Measurements from ENCODE around the gene FOXG1.
A peak's percentile ranks its signal among the peaks of the same experiment; 100 is the strongest.

Gene FOXG1

DNA sequence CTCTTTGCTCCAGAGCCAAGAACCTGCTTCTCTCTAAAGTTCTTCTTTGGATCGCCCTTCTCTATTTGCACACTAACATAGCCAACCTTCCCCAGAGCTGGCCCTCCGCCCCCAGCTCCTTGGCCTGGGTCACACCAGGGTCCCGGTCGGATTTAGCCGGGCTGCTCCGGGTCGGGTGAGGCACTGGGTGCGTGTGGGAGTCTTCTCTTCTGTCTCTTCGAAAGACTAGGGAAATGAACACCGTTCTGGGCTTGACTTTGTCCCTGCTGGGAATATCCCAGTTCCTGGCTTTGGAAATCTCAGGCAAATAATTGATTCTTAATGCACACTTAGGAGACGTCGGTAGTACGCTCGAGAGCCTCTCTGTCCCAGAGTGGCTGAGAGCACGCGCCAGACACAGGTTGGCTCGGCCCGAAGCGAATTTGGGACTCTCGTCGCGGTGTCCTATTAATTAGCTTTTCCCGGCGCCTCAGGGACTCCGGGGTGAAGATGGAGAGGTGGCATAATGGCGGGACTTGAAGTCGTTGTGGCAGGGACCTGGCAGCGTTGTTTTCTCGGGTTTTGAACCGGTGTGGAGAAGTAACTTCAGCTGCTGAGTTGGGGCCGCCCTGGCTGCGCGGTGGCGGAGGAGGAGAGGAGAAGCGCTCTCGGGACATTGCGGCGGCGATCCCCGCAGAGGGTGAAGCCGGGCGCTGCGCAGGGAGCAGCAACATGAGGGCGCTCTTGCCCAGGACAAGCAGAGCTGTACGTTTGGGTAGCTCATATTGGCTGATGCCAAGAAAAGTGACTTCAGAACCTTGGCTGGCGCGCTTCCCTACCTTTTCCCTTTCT lies 7.5 kb downstream of the FOXG1 start:
- H3K27ac ChIP-seq: no peak overlapping the region
- no peak overlapping the region for H3K4me3 ChIP-seq

DNA sequence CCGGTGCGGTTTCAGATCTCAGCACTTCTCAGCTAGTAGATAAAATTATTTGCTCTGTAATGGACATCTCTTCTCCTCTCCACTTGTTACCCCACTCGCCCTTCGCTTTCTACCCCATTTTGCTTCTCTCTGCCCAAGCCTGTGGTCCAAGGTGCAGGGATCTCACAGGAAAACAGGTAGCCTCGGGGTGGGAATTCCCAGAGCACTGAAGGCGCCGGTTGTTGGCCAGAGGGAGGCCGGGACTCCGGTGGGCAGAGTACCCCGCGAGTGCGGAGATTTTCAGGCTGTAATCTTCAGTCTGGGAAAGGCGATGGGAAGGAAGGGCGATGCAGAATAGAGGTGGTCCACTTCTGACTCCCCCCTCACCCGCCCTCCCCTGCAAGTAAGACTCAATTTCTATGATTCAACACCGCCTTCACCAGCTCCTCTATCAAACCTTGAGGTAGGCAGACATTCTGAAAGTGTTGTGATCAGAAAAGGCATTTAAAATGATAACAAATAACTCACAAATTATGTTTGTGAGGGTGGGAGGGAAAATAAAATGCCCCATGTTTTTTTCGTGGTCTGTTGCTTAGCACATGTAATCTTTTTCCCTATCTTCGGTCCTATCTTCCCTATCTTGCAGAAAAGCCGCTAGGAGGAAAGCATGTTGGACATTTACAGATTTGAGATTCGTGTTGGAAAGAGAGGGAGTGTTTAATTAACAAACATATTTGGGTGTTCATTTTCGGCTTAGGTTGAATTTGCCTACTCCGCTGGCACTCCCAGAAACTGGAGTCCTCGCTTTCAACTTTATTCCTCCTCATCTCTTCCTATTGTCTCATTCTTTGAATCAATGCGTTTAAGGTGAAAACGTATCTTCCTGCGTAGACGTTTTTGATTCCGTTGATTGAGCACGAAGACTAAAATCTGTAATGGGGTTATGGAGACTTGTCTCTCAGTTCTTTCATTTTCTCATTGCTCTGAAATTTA lies 8.5 kb downstream of the FOXG1 start:
- Histone ChIP-seq H3K4me3 (no peak overlapping the region), H3K27ac (no peak overlapping the region)

DNA sequence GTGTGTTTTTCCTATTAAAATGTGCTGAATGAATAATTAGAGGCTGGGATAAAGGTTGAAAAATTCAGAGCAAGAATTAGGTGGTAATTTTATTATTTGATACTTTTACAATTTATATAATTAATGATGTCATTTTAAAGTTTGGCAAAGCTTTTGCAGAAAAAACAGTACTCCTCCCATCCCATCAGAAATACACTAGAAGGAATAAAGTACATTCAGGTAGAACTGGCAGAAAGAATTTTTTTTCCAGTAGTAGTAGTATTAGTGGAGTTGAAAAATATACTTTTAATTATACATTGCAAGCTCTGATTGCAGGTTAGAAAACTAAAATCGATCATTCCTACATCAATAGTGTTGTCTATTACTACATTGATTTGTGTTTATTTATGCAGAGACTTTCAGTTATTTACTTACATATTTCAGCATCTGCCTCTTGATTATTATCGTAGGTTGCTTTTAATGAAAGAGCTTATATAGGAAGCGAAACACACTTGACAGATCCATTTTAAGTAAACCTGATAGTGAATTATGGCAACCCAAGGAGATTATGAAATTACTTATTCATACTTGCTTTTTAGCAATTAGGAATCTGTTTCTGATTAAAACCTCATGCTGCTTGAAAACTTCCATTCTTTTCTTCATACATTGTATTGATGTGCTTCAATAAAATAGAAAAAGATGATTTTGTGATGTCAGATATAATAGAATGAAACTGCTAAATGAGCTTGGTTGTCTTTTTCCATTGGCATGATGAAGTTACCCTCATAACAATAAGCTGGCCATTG lies 10.1 kb downstream of the FOXG1 start:
- Histone ChIP-seq H3K27ac (no peak overlapping the region), H3K4me3 (no peak overlapping the region)

DNA sequence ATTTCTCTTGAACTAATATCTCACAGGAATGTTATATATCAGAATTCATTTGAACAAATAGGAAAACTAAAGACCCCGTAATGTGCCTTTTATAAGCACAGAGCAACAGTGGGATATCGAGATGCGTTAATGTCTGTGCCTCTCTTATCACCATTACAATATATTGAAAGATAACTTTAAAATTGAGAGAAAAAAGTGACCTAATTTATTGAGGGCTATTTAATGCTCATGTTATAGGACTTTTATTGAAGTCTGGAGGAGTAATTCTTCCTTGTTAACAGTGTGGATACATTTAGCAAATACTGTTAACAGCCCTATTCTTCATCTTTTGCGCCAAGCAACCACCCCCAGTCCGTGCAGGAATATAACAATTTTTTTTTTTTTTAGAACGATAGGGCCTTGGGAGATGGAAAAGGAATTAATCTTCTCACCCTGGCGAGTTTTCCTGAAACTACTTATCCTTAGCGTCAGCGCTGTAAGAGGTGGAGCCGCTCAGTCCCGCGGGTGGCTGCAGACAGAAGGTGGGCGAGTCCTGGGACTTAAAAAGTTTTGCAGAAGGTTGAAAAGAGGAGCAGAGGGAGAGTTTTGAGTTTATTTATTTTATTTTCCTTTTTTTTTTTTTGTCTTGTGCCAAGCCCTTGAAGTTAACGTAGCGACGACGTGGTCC lies 11.0 kb downstream of the FOXG1 start:
- Histone ChIP-seq H3K27ac (no peak overlapping the region), H3K4me3 (no peak overlapping the region)

DNA sequence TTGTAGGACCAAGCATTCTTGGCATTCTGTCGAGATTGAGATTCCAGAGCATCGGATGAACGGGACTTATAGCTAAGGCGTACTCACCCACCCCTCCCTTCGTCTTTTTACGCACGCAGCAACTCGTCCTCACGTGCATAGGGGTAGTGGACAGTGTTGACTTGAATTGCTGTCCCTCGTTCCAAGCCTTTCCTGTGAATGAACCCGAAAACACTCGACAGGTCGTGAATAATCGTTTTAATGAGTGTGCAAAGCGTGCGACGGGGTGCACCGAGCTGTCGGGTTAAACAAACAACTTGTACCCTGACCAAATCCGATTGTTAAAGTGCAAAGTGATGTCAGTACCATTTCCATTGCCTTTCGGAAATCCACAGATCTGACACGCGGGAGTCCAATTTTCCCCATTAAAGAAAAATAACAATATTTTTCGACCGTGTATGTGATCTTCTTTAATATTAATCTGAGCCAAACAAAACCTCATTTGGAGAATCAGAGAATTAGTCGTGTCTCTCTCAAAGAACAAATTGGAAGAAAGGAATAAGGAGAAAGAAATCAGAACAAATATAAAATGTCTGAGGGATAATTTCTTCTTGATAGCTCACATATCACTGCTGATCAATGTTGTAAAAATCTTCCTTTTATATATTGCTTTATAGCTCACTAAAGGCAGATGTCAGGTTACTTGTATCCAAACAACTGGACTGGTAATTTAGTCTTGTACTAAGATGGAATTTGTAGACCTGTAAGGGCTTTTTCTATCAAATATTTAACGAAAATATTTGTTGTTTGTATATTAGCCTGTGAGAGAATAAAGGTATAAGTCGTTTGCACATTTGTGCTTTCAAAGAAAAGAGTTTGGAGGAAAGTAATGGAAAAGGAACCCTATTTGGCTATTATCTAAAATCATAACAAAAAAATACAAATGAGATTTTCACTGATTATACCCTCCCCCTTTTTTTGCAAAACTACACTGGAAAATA lies 11.8 kb downstream of the FOXG1 start:
- Histone ChIP-seq H3K4me3 (no peak overlapping the region), H3K27ac (no peak overlapping the region)

DNA sequence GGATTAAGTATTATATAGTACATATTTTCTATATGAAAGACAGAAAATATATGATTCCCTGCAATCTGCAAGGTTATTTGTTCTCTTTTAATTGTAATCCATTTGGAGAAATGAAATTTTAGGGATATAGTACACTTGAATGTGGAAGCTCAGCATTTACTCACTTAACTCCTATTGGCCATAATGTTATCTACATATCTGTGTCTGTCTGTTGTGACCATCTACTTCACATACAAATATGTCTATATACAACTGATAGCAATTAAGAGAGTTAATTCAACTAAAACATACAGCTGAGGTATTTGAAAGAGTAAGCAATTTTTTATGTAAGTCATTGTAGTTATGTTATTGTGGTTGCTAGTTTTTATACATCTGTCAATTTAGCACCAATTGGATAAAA lies 12.9 kb downstream of the FOXG1 start:
- H3K4me3 ChIP-seq: no peak overlapping the region
- no peak overlapping the region for H3K27ac ChIP-seq

DNA sequence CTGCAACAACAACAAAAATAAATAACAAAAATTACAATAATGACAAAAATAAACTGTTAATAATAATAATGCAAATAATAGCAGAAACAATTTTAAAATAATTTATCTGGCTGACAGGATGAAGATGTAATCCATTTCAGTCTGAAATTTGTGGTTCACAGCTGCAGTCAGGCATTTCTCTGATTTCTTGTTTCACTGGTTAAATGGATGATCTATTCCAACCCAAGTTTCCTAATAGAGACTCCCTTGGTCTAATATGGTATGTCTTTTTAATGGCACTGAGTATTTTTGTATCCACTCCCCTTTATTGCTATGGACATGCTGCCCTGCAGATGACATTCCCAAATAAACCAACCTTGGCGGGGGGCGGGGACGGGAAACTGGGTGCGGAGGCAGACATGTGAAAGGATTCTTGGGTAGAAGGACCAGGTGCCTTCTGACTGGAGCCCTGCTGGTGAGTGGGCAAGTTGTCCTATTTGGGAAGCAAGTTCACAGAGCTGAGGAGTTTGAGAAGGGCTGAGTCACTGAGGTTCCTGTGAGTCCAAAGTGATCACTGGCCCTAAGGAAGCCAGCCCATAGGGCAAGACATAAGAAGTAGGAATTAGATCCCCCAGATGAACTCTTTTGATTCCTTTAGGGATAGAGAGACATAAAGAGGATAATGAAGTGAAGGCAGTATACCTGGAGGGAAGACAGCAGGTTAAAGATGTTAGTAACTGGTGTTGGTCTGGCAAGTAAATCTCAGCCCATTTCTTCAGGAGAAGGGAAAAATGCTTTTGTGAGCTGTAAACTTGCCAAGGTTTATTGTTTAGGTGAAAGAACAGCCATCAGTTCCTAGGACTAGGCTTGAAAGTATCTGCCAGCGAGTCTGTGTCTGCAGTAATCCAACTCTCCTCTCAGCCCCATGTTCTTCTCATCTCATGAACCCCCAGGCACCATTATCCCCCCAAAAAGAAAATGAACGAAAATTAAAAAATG lies 14.5 kb downstream of the FOXG1 start:
- Histone ChIP-seq H3K27ac (no peak overlapping the region), H3K4me3 (no peak overlapping the region)

DNA sequence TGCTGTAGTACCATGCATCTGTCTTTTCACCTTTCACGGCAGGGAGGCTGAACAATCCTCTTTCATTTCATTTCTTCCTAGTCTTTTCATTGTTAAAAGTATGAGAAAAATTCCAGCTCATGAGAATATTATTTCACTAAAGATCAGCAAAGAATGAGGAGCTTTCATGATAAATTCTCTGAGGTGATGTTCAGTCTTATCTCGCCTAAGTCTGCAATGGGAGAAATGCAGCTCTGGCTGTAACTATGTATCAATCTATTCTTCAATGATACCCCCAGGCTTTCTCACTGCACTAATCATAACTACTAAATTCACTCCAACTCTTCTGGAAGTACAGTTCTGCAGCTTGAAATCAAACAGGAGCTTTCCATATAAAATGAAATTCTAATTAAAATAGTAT lies 15.7 kb downstream of the FOXG1 start:
- Histone ChIP-seq H3K27ac (no peak overlapping the region), H3K4me3 (no peak overlapping the region)

DNA sequence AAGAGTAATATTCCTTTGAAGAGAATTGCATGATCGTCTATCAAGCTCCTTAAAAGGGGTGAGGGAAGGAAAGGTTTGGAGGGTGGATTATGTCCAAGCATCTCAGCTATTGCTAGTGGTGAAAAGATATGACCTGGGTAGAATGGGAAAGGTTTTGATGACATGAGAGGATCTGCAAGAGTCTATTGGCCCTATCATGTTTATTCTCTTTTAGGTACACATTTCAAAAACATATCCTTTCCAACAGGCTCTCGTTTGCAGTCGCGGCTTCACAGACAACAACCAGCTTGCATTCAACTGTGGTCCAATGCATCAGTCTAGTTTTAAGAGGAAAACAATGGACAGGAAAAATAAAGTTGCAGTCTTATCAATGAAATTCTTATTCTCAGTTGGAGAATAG lies 17.1 kb downstream of the FOXG1 start:
- H3K27ac ChIP-seq: no peak overlapping the region
- H3K4me3 ChIP-seq: no peak overlapping the region

DNA sequence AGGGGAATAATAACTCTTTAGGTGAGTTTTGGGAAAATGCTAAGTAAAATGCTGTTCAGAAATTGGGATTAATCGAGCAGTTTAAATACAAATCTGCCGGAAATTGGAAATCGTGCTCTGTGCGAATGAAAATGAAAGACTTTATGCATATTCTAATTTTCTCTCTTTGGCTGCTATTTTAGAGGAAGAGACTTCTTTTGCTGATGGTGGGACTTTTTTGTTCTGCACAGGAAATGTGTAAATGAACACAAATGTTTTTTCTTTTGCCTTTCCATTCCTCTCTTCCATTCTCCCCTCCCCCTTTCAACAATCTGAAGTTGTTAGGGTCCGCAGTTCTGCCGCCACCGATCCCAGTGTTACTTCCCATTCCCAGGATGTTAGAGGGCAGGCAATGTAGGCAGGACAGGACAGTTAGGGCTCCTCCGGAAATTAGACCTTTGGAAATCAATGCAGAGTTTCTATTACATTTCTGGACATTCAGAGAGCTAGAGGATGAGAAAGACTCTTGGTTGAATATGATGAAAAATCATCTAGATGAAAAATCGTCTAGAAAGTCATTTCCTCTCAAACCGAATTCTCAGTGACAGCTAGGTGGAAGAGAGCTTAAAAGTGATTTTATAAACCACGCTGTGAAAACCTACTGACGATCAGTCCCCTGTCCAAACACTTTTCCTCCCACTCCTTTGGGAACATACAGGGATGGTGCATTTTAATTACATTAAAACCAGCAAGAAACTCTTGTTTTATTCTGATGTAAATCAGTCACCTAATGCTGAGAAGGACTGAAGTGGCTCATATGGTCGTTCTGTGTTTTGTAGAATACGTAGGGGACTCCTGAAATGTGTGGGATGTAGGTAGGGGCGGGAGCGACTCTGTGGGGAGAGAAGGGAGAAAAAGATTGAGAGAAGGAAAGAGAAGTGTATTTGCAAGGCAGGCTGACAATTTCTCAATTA lies 17.8 kb downstream of the FOXG1 start:
- no peak overlapping the region for H3K4me3 ChIP-seq
- no peak overlapping the region for H3K27ac ChIP-seq

DNA sequence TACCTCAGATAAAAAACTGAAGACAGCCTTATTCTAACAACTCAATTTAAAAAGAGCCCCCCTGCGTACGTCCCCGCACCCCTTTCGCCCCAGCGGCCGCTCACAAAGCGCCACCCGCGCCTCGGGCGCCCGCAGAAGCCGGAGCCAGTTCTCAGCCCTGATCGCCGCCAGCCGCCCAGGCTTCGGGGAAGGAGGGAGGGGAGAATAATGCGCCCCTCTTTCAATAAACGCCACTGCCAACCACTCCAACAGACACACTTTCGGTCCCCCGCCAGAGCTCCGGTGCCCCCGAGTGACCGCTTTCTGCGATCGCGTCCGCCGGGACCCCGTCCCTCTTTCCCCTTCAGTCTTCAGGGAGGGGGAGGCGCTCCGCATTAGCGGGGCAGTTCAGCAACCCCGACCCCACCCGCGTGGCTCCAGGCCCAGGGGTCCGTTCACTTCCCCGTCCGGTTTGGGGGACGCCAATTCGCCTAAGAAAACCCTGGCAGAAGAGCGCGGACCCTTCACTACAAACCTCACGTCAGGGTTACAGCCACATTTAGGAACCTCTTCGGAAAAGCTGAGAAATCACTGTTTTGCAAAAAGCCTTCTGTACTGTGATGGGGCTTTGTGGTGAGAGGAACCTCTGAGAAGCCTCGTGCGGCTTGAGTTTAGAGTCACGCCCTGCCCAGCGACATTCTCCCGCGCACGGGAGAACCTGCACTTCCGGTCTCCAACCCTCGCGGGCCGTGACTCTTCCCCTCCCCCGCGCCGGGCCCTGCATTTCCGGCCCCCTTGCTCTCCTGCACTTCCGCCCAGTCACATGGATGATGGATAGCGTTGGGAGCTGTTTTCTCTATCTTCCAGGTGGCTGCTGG lies 18.7 kb downstream of the FOXG1 start:
- H3K27ac ChIP-seq: no peak overlapping the region
- peak overlapping the region in 2 of 7 experiments; percentile 0 to 1 for H3K4me3 ChIP-seq

DNA sequence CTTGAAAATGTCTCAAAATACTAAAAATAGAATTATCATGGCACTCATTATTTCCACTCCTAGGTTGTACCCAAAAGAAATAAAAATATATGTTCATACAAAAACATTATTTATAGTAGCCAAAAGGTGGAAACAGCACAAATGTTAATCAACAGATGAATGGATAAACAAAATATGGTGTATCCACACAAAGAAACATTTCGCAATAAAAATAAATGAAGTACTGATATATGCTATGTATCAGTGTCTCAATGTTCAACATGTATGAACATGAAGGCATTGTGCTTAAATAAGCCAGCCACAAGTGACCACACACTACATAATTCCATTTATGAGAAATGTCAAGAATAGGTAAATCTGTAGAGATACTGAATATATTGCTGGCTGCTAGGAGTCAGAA lies 40.9 kb downstream of the FOXG1 start:
- H3K4me3 ChIP-seq: no peak overlapping the region
- H3K27ac ChIP-seq: no peak overlapping the region

DNA sequence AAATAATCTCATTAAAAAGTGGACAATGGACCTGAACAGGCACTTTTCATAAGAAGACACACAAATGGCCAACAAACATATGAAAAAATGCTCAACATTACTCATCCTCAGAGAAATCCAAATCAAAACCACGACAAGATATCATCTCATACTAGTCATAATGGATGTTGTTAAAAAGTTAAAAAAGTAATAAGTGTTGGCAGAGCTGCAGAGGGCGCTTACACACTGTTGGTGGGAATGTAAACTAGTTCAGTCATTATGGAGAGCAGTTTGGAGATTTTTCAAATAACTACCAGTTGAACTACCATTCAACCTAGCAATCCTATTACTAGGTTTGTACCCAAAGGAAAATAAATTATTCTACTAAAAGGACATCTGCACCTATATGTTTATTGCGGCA lies 47.2 kb downstream of the FOXG1 start:
- no peak overlapping the region for H3K4me3 ChIP-seq
- H3K27ac ChIP-seq: no peak overlapping the region
